Lung (tissue), 16 donors: ENCODE data around the gene ACAD11. TPM values are rescaled to one million over a fixed set of nuclear protein-coding genes. Genes with fewer than 3 reads are reported as not detected.
A peak's percentile ranks its signal among the peaks of the same experiment; 100 is the strongest.

Experiments
- ATAC-seq: fragments of 200-7000 bp; cut with Tn5 transposase; one replicate; pipeline ENCODE4 v1.9.1; 2020; ENCODE audit warnings: moderate number of reproducible peaks; ENCODE audit not compliant: insufficient read depth, low FRiP score
- DNase-seq, 3 donors: peaks; one replicate each; pipeline ENCODE4 v3.0.0-alpha.2; 2013 to 2017
- H3K27ac ChIP-seq, 2 donors: one replicate each; pipeline ENCODE4 v1.5.1; 2013; ENCODE audit warnings: mild to moderate bottlenecking in 2 of 2, moderate library complexity in 2 of 2, control low read depth in 1 of 2, inconsistent platforms in 1 of 2, low read depth in 1 of 2, low read length in 1 of 2
- H3K27me3 ChIP-seq, 3 donors: one replicate each; pipeline ENCODE4 v1.5.1; 2013; ENCODE audit warnings: low read length in 2 of 3; ENCODE audit not compliant: control insufficient read depth in 3 of 3, insufficient read depth in 3 of 3
- H3K36me3 ChIP-seq, 4 donors: one replicate each; pipeline ENCODE4 v1.5.1; 2013; ENCODE audit warnings: low read length in 4 of 4, mild to moderate bottlenecking in 1 of 4, moderate library complexity in 1 of 4; ENCODE audit not compliant: control insufficient read depth in 4 of 4, insufficient read depth in 4 of 4
- H3K4me1 ChIP-seq, 5 donors: one replicate each; pipeline ENCODE4 v1.5.1; 2013; ENCODE audit warnings: low read length in 5 of 5, mild to moderate bottlenecking in 2 of 5, moderate library complexity in 1 of 5; ENCODE audit not compliant: control insufficient read depth in 5 of 5, insufficient read depth in 5 of 5
- H3K4me3 ChIP-seq: one replicate; pipeline ENCODE4 v1.5.1; 2013; ENCODE audit warnings: mild to moderate bottlenecking, control low read depth, moderate library complexity
- H3K9ac ChIP-seq, 2 donors: one replicate each; pipeline ENCODE4 v1.5.1; 2013; ENCODE audit warnings: low read length in 2 of 2, control low read depth in 1 of 2; ENCODE audit not compliant: insufficient read depth in 1 of 2
- H3K9me3 ChIP-seq, 4 donors: one replicate each; pipeline ENCODE4 v1.5.1; 2013; ENCODE audit warnings: low read length in 3 of 4, mild to moderate bottlenecking in 1 of 4, moderate library complexity in 1 of 4; ENCODE audit not compliant: control insufficient read depth in 4 of 4, insufficient read depth in 3 of 4
- WGBS, 2 donors: extraction: QIAGEN DNeasy Blood & Tissue Kit; methylation state at CpG; one replicate each; pipeline ENCODE4 v1.1.7; 2013; 5-methylcytosine and 5-hydroxymethylcytosine counted together
- long read RNA-seq, 5 donors: transcript quantifications; one replicate each; lab custom pipeline, GENCODE V29; 2026
- polyA plus RNA-seq, 2 donors: library from polyadenylated mRNA; stranded (reverse); fragments of 200-250 nt; gene quantifications; one replicate each; pipeline ENCODE4 v1.2.1, GENCODE V29; 2013
- total RNA-seq, 2 donors: library from RNA; depleted of rRNA in 1 of 2; stranded (reverse); fragments of >200 nt in 1 of 2; gene quantifications; one replicate each; pipeline ENCODE4 v1.2.1, GENCODE V29; 2014 to 2021
- TF ChIP-seq, protein P1 (sequence below): IDR thresholded peaks from 2 replicates; pipeline ENCODE4 v1.5.1; 2012; ENCODE audit warnings: mild to moderate bottlenecking; ENCODE audit errors: control extremely low read depth, extremely low read depth
- donor health status: control.
- donor health status: control.
- donor health status: Bipolar disorder and iron deficiency.
- donor health status: healthy.
- donor health status: DM: yes; HTN: yes; CAD: no.

ACAD11 gene, protein sequence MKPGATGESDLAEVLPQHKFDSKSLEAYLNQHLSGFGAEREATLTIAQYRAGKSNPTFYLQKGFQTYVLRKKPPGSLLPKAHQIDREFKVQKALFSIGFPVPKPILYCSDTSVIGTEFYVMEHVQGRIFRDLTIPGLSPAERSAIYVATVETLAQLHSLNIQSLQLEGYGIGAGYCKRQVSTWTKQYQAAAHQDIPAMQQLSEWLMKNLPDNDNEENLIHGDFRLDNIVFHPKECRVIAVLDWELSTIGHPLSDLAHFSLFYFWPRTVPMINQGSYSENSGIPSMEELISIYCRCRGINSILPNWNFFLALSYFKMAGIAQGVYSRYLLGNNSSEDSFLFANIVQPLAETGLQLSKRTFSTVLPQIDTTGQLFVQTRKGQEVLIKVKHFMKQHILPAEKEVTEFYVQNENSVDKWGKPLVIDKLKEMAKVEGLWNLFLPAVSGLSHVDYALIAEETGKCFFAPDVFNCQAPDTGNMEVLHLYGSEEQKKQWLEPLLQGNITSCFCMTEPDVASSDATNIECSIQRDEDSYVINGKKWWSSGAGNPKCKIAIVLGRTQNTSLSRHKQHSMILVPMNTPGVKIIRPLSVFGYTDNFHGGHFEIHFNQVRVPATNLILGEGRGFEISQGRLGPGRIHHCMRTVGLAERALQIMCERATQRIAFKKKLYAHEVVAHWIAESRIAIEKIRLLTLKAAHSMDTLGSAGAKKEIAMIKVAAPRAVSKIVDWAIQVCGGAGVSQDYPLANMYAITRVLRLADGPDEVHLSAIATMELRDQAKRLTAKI
- total RNA-seq, result 10 to 100 TPM; 18.4 to 34.2 TPM
- 10 to 100 TPM in 1 of 2 donors, 1 to 10 TPM in 1; 6.3 to 13.6 TPM for polyA plus RNA-seq
- long read RNA-seq, donor 1, full-length matches to known transcripts, result 4 of 9 reads
- long read RNA-seq, donor 1, partial matches to known transcripts, result 5 of 9 reads
- long read RNA-seq, donor 1, other reads (novel, unspliced or antisense), result 0 of 9 reads
- long read RNA-seq, donor 2, result 0 reads
- long read RNA-seq, donor 3, partial matches to known transcripts, result 0 of 2 reads
- long read RNA-seq, donor 3, other reads (novel, unspliced or antisense), result 0 of 2 reads
- long read RNA-seq, donor 4, result 0 reads
- long read RNA-seq, donor 5, partial matches to known transcripts, result 0 of 1 reads
- long read RNA-seq, donor 5, other reads (novel, unspliced or antisense), result 0 of 1 reads

DNA sequence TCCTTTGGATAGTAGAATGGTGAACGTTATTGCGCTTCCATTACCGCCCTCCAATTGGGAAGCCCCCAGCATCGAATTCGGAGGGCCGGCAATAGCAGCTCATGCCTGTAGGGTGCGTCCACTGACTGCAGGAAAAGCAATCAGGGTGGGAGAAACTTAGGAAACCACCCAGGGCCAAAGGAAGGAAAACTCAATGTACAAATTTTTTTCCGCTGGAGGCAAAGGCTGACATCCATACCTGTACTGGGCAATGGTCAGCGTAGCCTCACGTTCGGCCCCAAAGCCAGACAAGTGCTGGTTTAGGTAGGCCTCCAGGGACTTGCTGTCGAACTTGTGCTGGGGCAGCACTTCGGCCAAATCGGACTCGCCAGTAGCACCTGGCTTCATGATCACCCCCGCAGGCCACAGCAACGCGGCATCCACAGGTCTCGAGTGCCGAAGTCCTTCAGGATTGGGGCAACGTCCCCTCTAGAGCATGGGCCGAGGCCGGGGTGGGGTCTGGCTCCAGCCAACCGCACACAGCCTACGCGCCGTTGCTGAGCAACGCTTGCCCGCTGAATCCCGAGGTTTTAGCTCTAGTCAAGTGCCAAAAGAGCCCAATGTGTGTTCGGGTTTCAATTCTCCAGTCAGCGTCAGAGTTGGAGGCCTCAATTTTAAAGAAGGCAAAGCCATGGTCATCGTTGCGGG, at the start of gene ACAD11:
Gene ACAD11, minus strand, starts transcription at position 445 of the 687 bp plus-strand sequence. Its CDS starts 58 bp downstream, at position 387.
- Histone ChIP-seq H3K4me1 (peaks cover 0 to 25% (median 5%) of the 10 kb centered on the region in 5 donors), H3K4me3 (peak within 1 kb of the TSS; percentile 89), H3K27ac (peak within 1 kb of the TSS; percentile 93 to 99), H3K9ac (peak within 1 kb of the TSS; percentile 73 to 81), H3K9me3 (no peaks in the 10 kb centered on the region), H3K36me3 (no peaks in the 10 kb centered on the region), H3K27me3 (no peaks in the 10 kb centered on the region)
- ATAC-seq, result peak; percentile 88
- peak; percentile 79 to 87 (median 84) for DNase-seq
- TF ChIP-seq, protein P1, sequence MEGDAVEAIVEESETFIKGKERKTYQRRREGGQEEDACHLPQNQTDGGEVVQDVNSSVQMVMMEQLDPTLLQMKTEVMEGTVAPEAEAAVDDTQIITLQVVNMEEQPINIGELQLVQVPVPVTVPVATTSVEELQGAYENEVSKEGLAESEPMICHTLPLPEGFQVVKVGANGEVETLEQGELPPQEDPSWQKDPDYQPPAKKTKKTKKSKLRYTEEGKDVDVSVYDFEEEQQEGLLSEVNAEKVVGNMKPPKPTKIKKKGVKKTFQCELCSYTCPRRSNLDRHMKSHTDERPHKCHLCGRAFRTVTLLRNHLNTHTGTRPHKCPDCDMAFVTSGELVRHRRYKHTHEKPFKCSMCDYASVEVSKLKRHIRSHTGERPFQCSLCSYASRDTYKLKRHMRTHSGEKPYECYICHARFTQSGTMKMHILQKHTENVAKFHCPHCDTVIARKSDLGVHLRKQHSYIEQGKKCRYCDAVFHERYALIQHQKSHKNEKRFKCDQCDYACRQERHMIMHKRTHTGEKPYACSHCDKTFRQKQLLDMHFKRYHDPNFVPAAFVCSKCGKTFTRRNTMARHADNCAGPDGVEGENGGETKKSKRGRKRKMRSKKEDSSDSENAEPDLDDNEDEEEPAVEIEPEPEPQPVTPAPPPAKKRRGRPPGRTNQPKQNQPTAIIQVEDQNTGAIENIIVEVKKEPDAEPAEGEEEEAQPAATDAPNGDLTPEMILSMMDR, result peak; percentile 37
- 0% methylated on average over 34 of the region's 34 CpGs for WGBS, 2 donors

DNA sequence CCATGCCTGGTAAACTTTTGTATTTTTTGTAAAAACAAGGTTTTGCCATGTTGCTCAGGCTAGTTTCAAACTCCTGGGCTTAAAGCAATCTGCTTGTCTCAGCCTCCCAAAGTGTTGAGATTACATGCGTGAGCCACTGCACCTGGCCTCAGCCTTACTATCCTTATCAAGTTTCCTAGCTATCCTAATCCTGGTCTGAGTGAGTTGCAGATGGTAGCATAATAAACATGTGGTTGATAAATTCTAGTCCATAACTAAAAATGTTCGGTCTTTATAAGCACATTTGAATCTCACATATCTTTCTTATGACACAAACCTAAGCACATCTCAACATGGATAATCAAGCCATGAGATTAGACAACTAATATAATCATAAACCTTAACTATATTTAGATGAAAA, 44.1 kb upstream of the ACAD11 start:
- peaks cover 16 to 59% (median 27%) of the 10 kb centered on the region in 4 donors for H3K36me3 ChIP-seq
- no peak overlapping the region for H3K4me3 ChIP-seq
- DNase-seq (no peak), ATAC-seq (no peak)
- TF ChIP-seq, protein P1, result no peak
- no peak overlapping the region for H3K27ac ChIP-seq
- H3K27me3 ChIP-seq, result no peaks in the 10 kb centered on the region
- 96 to 98% methylated on average over 2 of the region's 2 CpGs for WGBS, 2 donors
- no peak overlapping the region for H3K9ac ChIP-seq
- no peaks in the 10 kb centered on the region for H3K9me3 ChIP-seq
- H3K4me1 ChIP-seq, result no peaks in the 10 kb centered on the region

DNA sequence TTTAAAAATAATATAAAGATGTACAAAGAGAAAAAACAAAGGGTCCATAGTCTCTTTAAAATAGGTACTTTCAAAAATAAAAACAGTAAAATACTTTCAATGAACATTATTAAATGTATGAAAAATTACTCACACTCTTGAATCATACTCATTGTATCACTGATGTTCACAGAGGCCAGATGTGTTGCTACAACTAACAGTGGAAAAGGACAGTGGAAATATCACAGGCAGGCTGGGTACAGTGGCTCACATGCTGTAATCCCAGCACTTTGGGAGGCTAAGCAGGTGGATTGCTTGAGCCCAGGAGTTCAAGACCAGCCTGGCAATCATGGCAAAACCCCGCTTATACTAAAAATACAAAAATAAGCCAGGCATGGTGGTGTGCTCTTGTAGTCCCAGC, 35.8 kb upstream of the ACAD11 start:
- DNase-seq, result no peak
- Histone ChIP-seq H3K4me3 (no peak overlapping the region), H3K4me1 (no peaks in the 10 kb centered on the region), H3K9ac (no peak overlapping the region), H3K9me3 (no peaks in the 10 kb centered on the region), H3K36me3 (peaks cover 19 to 55% (median 35%) of the 10 kb centered on the region in 4 donors), H3K27me3 (no peaks in the 10 kb centered on the region), H3K27ac (no peak overlapping the region)
- TF ChIP-seq, protein P1, result no peak
- WGBS, 2 donors, result 96 to 100% methylated on average over 1 of the region's 1 CpG
- no peak for ATAC-seq
